ENCODE results near the gene LGALS16.
"Not testable (repeated sequence)": the region's sequence is repeated elsewhere in the genome, so short reads cannot be mapped to it uniquely, and the experiment has no call there.

The LGALS16 gene

GRCh38 chr19:39655613-39656012 is at the start of gene LGALS16:
Gene LGALS16 (plus strand): TSS chr19:39655913. CDS start chr19:39655962, 49 bp downstream.
- DNase-seq (ENCODE audit: extremely low spot score) = no peak
- no peak for TF ChIP-seq CTCF (IDR thresholded peaks at IDR 0.05; ENCODE audit: control extremely low read depth, extremely low read depth, low read depth, missing control alignments)
- POLR2A ChIA-PET = no interaction called here
- CTCF ChIA-PET = no interaction called here

DNA sequence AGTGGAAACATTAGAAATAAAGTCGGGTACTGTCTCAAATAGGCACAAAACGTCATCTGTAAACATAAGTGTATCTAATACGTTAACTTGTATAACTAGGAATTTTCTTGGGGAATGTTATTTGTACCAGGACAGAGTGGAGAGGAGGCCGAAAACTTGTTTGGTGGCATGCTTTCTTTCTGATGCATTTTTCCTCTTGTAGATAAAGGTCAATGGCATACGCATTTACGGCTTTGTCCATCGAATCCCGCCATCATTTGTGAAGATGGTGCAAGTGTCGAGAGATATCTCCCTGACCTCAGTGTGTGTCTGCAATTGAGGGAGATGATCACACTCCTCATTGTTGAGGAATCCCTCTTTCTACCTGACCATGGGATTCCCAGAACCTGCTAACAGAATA is 48.7 kb upstream of the LGALS16 start:
- no peak for DNase-seq (ENCODE audit: extremely low spot score)
- CTCF ChIA-PET = no interaction called here
- no peak for TF ChIP-seq CTCF (IDR thresholded peaks at IDR 0.05; ENCODE audit: control extremely low read depth, extremely low read depth, low read depth, missing control alignments)
- POLR2A ChIA-PET = no interaction called here

DNA sequence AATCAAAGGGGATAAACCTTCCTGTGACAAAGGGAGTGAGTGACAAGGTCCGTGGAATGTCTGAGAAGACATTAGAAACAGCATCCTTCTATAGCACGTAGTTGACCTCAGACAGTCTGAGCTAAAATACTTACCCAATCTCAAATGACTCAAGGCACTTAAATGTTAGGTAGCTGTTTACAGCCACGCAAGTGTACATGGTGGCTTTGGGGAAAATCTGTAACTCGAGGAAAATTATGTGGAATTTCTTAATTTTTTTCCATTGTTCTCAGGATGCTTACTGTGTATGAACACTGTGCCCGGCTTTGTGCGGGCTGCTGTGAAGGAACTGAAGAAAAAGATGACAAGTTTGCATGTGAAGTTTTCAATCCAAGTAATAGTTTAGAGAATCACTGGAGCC is 48.2 kb upstream of the LGALS16 start:
- CTCF ChIA-PET = no interaction called here
- no peak for DNase-seq (ENCODE audit: extremely low spot score)
- TF ChIP-seq CTCF (IDR thresholded peaks at IDR 0.05; ENCODE audit: control extremely low read depth, extremely low read depth, low read depth, missing control alignments) = no peak
- POLR2A ChIA-PET = no interaction called here

GRCh38 chr19:39613597-39613996 is 42.1 kb upstream of the LGALS16 start:
- CTCF ChIA-PET = interaction anchor here (1.2 kb wide), 1 partner anchor 58 kb away, joined by 3 read pairs; no protein-coding TSS in a partner anchor
- DNase-seq (ENCODE audit: extremely low spot score) = no peak
- POLR2A ChIA-PET = no interaction called here
- no peak for TF ChIP-seq CTCF (IDR thresholded peaks at IDR 0.05; ENCODE audit: control extremely low read depth, extremely low read depth, low read depth, missing control alignments)

GRCh38 chr19:39617745-39618144 is 38.0 kb upstream of the LGALS16 start:
- TF ChIP-seq CTCF (IDR thresholded peaks at IDR 0.05; ENCODE audit: control extremely low read depth, extremely low read depth, low read depth, missing control alignments) = no peak
- ChIA-PET POLR2A (no interaction called here), CTCF (no interaction called here)
- DNase-seq (ENCODE audit: extremely low spot score) = no peak

DNA sequence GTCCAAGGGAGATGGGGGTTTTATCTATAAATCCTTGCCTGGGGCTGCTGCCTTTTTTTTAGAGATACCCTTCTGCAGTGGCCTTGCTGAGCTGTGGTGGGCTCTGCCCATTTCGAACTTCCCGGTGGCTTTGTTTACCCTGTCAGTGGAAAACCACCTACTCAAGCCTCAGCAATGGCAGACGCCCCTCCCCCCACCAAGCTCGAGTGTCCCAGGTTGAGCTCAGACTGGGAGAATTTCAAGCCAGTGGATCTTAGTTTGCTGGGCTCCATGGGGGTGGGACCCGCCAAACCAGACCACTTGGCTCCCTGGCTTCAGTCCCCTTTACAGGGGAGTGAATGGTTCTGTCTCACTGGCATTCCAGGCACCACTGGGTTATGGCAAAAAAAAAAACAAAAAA is 31.8 kb upstream of the LGALS16 start:
- TF ChIP-seq CTCF (IDR thresholded peaks at IDR 0.05; ENCODE audit: control extremely low read depth, extremely low read depth, low read depth, missing control alignments) = no peak
- ChIA-PET POLR2A (no interaction called here), CTCF (no interaction called here)
- no peak for DNase-seq (ENCODE audit: extremely low spot score)

DNA sequence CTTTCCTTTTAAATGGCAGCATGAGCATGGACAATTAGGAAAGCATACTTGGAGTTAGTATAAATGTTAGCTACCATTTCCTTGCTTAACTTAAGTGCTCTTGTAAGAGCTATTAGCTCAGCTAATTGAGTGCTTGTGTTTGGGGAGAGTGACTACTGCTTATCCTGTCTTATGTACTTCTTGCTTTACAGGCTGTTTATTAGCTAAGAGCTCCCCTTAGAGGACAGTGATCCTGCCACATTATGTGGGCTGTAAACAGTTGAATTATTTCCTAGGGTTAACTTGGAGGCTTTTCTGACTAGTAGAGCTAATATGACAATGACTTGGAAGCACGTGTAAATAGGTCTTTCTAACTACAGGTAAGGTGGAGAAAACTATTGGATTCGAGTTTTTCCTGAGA is 28.1 kb upstream of the LGALS16 start:
- DNase-seq (ENCODE audit: extremely low spot score); POLR2A ChIA-PET: not testable (repeated sequence)
- peak; percentile 21 for TF ChIP-seq CTCF (IDR thresholded peaks at IDR 0.05; ENCODE audit: control extremely low read depth, extremely low read depth, low read depth, missing control alignments)
- CTCF ChIA-PET = interaction anchor here (1.2 kb wide), 1 partner anchor 73 kb away, joined by 3 read pairs; no protein-coding TSS in a partner anchor
